ENCODE results near the gene USB1.

DNA sequence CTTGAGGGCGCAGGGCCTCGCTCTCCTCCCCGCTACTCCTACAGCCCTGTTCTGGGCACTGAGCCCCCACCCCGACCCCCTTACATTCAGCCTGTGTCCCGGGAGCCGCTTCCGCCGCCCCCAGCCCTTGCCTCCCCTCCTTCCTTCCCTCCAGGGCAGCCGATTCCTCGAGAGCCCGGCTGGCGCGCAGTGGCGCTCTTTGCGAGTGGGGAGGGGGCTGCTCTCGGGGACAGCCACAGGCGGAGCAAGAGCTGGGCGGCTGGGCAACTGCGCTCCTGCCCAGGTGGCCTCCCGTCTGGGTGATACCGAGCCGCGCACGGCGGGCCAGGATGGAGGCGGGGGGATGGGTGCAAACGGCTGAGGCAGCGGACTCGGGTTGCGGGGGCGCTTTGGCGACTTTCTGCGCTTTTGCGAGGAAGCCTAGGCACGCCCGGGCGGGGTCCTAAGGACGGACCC is 25.5 kb downstream of the USB1 start:
- TF ChIP-seq, protein P1, sequence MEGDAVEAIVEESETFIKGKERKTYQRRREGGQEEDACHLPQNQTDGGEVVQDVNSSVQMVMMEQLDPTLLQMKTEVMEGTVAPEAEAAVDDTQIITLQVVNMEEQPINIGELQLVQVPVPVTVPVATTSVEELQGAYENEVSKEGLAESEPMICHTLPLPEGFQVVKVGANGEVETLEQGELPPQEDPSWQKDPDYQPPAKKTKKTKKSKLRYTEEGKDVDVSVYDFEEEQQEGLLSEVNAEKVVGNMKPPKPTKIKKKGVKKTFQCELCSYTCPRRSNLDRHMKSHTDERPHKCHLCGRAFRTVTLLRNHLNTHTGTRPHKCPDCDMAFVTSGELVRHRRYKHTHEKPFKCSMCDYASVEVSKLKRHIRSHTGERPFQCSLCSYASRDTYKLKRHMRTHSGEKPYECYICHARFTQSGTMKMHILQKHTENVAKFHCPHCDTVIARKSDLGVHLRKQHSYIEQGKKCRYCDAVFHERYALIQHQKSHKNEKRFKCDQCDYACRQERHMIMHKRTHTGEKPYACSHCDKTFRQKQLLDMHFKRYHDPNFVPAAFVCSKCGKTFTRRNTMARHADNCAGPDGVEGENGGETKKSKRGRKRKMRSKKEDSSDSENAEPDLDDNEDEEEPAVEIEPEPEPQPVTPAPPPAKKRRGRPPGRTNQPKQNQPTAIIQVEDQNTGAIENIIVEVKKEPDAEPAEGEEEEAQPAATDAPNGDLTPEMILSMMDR (IDR thresholded peaks at IDR 0.05) = no peak
- TF ChIP-seq POLR2A (IDR thresholded peaks at IDR 0.05) (no peak), POLR2AphosphoS5 (IDR thresholded peaks at IDR 0.05; ENCODE audit: insufficient read depth in 1 of 2, low read depth in 1 of 2) (no peak)

Measured in vagina (tissue), 2 donors.